WERI-Rb-1 (cell line): Measurements from ENCODE around the gene EIF2A.

Experiments used
- DNase-seq: peaks from one replicate; pipeline ENCODE4 v3.0.0-alpha.2; 2020
- H3K27ac ChIP-seq: fragments of 250-450 bp; sonication (Bioruptor Pico); 2 replicates; pipeline ENCODE4 v1.5.1; 2020; ENCODE audit warnings: mild to moderate bottlenecking, moderate library complexity
- H3K27me3 ChIP-seq: fragments of 250-450 bp; sonication (Bioruptor Pico); 2 replicates; pipeline ENCODE4 v1.5.1; 2021; ENCODE audit warnings: mild to moderate bottlenecking, low read depth, moderate library complexity; ENCODE audit not compliant: insufficient read depth, severe bottlenecking
- H3K36me3 ChIP-seq: fragments of 250-450 bp; sonication (Bioruptor Pico); 2 replicates; pipeline ENCODE4 v1.5.1; 2020; ENCODE audit warnings: mild to moderate bottlenecking, moderate library complexity
- H3K4me3 ChIP-seq: 2 replicates; pipeline ENCODE4 v1.5.1; 2011; ENCODE audit warnings: low read depth, mild to moderate bottlenecking, control low read depth, low read length
- H3K9me3 ChIP-seq: fragments of 250-450 bp; sonication (Bioruptor Pico); 2 replicates; pipeline ENCODE4 v1.5.1; 2021; ENCODE audit warnings: mild to moderate bottlenecking, moderate library complexity; ENCODE audit not compliant: severe bottlenecking
- CTCF ChIP-seq: IDR thresholded peaks from 2 replicates; pipeline ENCODE4 v1.5.1; 2011; ENCODE audit warnings: low read depth, mild to moderate bottlenecking, control low read depth, inconsistent platforms, low read length

Gene EIF2A

GRCh38 chr3:150544041-150544440 is 2.5 kb upstream of the EIF2A start:
- Histone ChIP-seq H3K27me3 (no peaks in the 10 kb centered on the region), H3K36me3 (peaks cover 29% of the 10 kb centered on the region), H3K9me3 (no peaks in the 10 kb centered on the region), H3K4me3 (no peak overlapping the region), H3K27ac (no peak overlapping the region)
- no peak for DNase-seq
- no peak for TF ChIP-seq CTCF

- H3K27me3 ChIP-seq: no peaks in the 10 kb centered on the region
- H3K27ac ChIP-seq: no peak overlapping the region
- no peak for TF ChIP-seq CTCF
- DNase-seq: no peak
- H3K36me3 ChIP-seq: peaks cover 29% of the 10 kb centered on the region
- peak overlapping the region; percentile 90; the same call in 1 of the 2 replicates for H3K4me3 ChIP-seq
- no peaks in the 10 kb centered on the region for H3K9me3 ChIP-seq
These were observed 1.9 kb upstream of the EIF2A start for GRCh38 chr3:150544726-150545125.

- Histone ChIP-seq H3K9me3 (no peaks in the 10 kb centered on the region), H3K4me3 (peak overlapping the region; percentile 90), H3K36me3 (peaks cover 29% of the 10 kb centered on the region), H3K27ac (peak overlapping the region; percentile 91), H3K27me3 (no peaks in the 10 kb centered on the region)
- no peak for DNase-seq
- 0 out of 2 replicates have a peak, but pooled peaks have one; percentile 9 for TF ChIP-seq CTCF
These were observed 965 bp upstream of the EIF2A start for GRCh38 chr3:150545419-150546225.

GRCh38 chr3:150547045-150547741 is 606 bp downstream of the EIF2A start:
- no peak for TF ChIP-seq CTCF
- DNase-seq: no peak

GRCh38 chr3:150555859-150556436 is 9.4 kb downstream of the EIF2A start:
- TF ChIP-seq CTCF: no peak
- Histone ChIP-seq H3K9me3 (no peaks in the 10 kb centered on the region), H3K27ac (no peak overlapping the region), H3K27me3 (no peaks in the 10 kb centered on the region), H3K36me3 (peaks cover 49% of the 10 kb centered on the region), H3K4me3 (no peak overlapping the region)
- DNase-seq: no peak

More at GRCh38 chr3:150547045-150547741, 606 bp downstream of the EIF2A start:
- H3K4me3 ChIP-seq: peak overlapping the region; percentile 90
- peak overlapping the region; percentile 85 for H3K27ac ChIP-seq
- H3K9me3 ChIP-seq: no peaks in the 10 kb centered on the region
- no peaks in the 10 kb centered on the region for H3K27me3 ChIP-seq
- H3K36me3 ChIP-seq: peaks cover 33% of the 10 kb centered on the region
